ENCODE data around the gene CALM1.

DNA sequence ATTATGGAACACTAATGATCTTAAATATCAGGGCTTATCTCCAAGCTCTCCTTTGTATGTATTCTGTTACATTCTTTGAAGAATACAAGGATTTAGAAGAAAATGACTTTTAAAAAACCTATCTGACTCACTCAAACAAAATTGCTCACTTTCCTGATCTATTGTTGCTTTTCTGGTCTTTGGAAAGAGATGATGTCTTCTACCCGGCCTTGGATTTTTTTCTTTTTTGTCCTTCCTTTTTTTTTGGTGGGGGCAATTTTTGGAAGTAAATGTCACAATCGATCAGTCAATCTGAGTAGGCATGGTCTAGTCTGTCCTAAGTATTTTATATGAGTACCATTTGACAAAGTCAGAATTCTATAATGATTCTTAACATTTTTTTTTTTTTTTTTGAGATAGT is 10.5 kb upstream of the CALM1 start:
- TF ChIP-seq, protein P1, sequence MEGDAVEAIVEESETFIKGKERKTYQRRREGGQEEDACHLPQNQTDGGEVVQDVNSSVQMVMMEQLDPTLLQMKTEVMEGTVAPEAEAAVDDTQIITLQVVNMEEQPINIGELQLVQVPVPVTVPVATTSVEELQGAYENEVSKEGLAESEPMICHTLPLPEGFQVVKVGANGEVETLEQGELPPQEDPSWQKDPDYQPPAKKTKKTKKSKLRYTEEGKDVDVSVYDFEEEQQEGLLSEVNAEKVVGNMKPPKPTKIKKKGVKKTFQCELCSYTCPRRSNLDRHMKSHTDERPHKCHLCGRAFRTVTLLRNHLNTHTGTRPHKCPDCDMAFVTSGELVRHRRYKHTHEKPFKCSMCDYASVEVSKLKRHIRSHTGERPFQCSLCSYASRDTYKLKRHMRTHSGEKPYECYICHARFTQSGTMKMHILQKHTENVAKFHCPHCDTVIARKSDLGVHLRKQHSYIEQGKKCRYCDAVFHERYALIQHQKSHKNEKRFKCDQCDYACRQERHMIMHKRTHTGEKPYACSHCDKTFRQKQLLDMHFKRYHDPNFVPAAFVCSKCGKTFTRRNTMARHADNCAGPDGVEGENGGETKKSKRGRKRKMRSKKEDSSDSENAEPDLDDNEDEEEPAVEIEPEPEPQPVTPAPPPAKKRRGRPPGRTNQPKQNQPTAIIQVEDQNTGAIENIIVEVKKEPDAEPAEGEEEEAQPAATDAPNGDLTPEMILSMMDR (IDR thresholded peaks at IDR 0.05) = no peak
- TF ChIP-seq POLR2A (IDR thresholded peaks at IDR 0.05) = no peak
